ENCODE results near the gene DNAI7. TPM values are rescaled to one million over a fixed set of nuclear protein-coding genes. Genes with fewer than 3 reads are reported as not detected.

Gene DNAI7
- total RNA-seq, 2 experiments from 2014 or later, result not detected

DNA sequence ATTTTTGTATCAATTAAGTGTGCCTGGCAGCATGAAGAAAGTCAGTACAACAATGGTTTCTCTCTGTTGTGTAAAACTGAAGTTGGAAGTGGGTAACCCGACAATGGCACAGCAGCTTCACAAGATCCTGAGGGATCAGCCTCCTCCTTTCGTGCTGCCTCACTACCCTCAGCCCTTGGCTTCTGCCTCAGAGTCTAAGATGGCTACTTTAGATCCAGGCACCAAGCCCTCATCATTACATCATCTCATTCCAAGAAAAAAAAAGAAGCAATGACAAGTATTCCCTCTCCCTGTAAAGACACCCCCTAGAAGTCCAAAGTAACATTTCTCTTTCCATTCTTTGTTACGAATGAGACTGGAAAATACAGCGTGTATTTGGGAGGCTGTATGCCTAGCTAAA, 92.6 kb downstream of the DNAI7 start:
- CTCF ChIA-PET, result no interaction called here
- Mint-ChIP-seq H3K27ac (no peak overlapping the region), H3K27me3 (no peaks in the 10 kb centered on the region), H3K36me3 (ENCODE audit: low read depth) (peaks cover 14% of the 10 kb centered on the region), H3K4me1 (no peaks in the 10 kb centered on the region), H3K4me3 (no peak overlapping the region), H3K9me3 (ENCODE audit: low read depth) (no peaks in the 10 kb centered on the region)
- POLR2A ChIA-PET, result no interaction called here
- no peak for ATAC-seq
- intact Hi-C loops (cut with DNase I, micrococcal nuclease), result no loop called here
- DNase-seq, result no peak

GRCh38 chr12:25101092-25101445, 93.9 kb downstream of the DNAI7 start:
- Mint-ChIP-seq H3K27ac (peak overlapping the region; percentile 17), H3K36me3 (ENCODE audit: low read depth) (peaks cover 17% of the 10 kb centered on the region), H3K4me1 (no peaks in the 10 kb centered on the region), H3K4me3 (no peak overlapping the region), H3K27me3 (no peaks in the 10 kb centered on the region), H3K9me3 (ENCODE audit: low read depth) (no peaks in the 10 kb centered on the region)
- intact Hi-C loops (cut with DNase I, micrococcal nuclease), result no loop called here
- ChIA-PET POLR2A (no interaction called here), CTCF (interaction anchor here (0.7 to 1.3 kb wide), 2 partner anchors 20 to 649 kb away, joined by 3 read pairs; no protein-coding TSS in a partner anchor)
- DNase-seq, result no peak
- no peak for ATAC-seq

DNA sequence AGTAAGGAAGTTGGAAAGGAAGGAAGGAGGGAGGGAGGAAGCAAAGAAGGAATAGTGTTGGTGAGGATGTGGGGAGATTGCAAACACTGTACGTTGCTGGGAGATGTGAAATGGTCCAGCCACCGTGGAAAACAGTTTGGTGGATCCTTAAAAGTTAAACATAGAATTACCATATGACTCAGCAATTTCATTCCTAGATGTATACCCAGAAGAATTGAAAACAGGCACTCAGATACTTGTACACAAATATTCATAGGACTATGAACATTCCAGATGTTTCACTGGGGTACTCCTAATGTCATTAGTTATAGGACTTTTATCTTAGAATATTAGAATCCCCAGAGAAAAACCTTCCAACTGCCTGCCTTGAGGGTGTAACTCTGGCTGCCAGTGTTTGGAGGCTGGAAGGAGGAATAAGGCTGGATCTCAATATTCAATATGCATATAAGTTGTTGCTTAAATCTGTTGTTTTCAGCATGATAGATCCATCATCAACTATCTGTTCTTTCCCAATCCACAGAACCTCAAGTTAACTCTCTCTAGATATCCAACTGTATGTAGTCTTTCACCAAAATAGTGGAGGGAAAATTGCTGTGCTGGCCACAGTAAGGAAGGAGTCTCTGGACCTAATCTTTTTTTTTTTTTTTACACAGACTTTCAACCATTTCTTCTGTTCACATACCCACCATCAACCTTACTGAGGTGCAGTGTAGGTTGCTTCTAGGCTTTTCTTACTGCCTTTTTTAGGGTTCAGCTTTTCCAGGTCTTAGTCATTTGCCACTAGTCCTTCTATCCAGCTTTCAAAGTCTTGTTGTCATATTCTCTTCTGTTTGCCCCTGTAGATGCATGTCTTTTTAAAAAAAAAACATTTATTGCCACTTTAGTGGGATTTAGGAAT, 94.5 kb downstream of the DNAI7 start:
- Mint-ChIP-seq H3K4me3 (no peak overlapping the region), H3K36me3 (ENCODE audit: low read depth) (peaks cover 22% of the 10 kb centered on the region), H3K9me3 (ENCODE audit: low read depth) (no peaks in the 10 kb centered on the region), H3K4me1 (no peaks in the 10 kb centered on the region), H3K27ac (peak overlapping the region; percentile 14), H3K27me3 (no peaks in the 10 kb centered on the region)
- ChIA-PET CTCF (interaction anchor here (0.7 to 1.3 kb wide), 2 partner anchors 21 to 649 kb away, joined by 3 read pairs; no protein-coding TSS in a partner anchor), POLR2A (no interaction called here)
- no peak for ATAC-seq
- intact Hi-C loops (cut with DNase I, micrococcal nuclease), result no loop called here
- DNase-seq, result no peak

DNA sequence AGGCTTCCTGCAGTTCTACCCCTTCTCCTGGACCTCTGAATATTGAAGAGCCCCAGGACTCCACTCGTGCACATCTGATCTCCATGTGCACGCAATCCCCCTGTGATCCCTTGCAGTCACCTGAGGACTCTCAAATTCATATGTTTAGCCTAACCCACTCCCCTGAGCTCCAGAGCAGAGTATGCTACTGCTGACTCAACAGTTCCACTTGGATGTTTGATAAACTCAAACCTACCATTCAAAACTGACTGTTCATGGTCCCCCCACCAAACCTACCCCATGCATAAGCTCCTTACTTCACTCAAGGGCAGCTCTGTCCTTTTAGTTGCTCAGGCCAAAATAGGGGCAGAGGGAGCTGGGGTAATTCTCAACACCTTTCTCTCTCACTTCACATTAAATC, 96.0 kb downstream of the DNAI7 start:
- Mint-ChIP-seq H3K36me3 (ENCODE audit: low read depth) (peaks cover 26% of the 10 kb centered on the region), H3K4me3 (no peak overlapping the region), H3K4me1 (no peaks in the 10 kb centered on the region), H3K27me3 (no peaks in the 10 kb centered on the region), H3K9me3 (ENCODE audit: low read depth) (peaks cover 3% of the 10 kb centered on the region), H3K27ac (no peak overlapping the region)
- DNase-seq, result no peak
- ATAC-seq, result no peak
- intact Hi-C loops (cut with DNase I, micrococcal nuclease), result no loop called here
- POLR2A ChIA-PET, result no interaction called here
- CTCF ChIA-PET, result no interaction called here

DNA sequence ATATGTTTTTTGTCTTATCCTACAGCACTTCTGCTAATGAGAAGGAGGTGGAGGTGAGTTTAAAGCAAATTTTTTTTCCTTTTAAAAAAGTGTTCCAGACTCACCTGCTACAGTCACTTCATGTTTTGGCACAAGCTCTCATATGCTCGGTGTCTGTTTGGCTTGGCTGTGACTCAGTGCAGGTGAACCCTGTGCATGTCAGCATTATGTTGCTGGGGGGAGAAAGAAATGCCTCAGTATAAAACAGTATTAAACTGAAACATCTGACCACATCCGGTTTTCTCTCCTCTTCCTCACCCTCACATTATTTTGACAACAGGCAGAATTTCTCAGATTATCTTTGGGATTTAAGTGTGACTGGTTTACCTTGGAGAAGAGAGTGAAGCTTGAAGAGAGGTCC, 105.2 kb downstream of the DNAI7 start:
- H3K4me1 Mint-ChIP-seq, result peaks cover 26% of the 10 kb centered on the region
- H3K36me3 Mint-ChIP-seq (ENCODE audit: low read depth), result peaks cover 54% of the 10 kb centered on the region
- no peaks in the 10 kb centered on the region for H3K27me3 Mint-ChIP-seq
- POLR2A ChIA-PET, result interaction anchor here (0.8 to 1.0 kb wide), 3 partner anchors 38 to 189 kb away, joined by 3 to 9 read pairs (median 3); a partner anchor contains a TSS
- intact Hi-C loops (cut with DNase I, micrococcal nuclease), result loop anchor here (1.0 to 2.0 kb wide), 2 partner anchors 35 to 38 kb away; no protein-coding TSS in a partner anchor
- peak; percentile 91 for ATAC-seq
- peaks cover 7% of the 10 kb centered on the region for H3K9me3 Mint-ChIP-seq (ENCODE audit: low read depth)
- CTCF ChIA-PET, result interaction anchor here (0.8 to 1.8 kb wide), 4 partner anchors 33 to 298 kb away, joined by 3 to 6 read pairs (median 4); no protein-coding TSS in a partner anchor
- DNase-seq, result peak; percentile 44
- peak overlapping the region; percentile 59 for H3K27ac Mint-ChIP-seq
- H3K4me3 Mint-ChIP-seq, result no peak overlapping the region

DNA sequence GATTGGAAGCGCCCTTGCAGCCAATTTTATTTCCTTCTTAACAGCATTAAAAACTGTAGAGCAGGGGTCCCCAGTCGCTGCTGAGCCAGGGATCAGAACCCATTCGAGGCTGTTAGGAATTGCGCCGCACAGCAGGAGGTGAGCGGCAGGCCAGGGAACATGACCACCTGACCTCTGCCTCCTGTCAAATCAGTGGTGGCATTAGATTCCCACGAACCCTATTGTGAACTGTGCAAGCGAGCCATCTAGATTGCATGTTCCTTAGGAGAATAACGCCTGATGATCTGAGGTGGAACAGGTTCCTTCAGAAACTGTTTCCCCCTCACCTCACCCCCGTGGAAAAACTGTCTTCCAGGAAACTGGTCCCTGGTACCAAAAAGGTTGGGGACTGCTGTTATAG, 107.4 kb downstream of the DNAI7 start:
- ATAC-seq (no peak), DNase-seq (no peak)
- Mint-ChIP-seq H3K27ac (no peak overlapping the region), H3K4me1 (peaks cover 26% of the 10 kb centered on the region), H3K9me3 (ENCODE audit: low read depth) (no peaks in the 10 kb centered on the region), H3K4me3 (no peak overlapping the region), H3K36me3 (ENCODE audit: low read depth) (peaks cover 51% of the 10 kb centered on the region), H3K27me3 (no peaks in the 10 kb centered on the region)
- intact Hi-C loops (cut with DNase I, micrococcal nuclease), result no loop called here
- ChIA-PET POLR2A (no interaction called here), CTCF (no interaction called here)

- Mint-ChIP-seq H3K36me3 (ENCODE audit: low read depth) (peaks cover 35% of the 10 kb centered on the region), H3K27me3 (no peaks in the 10 kb centered on the region), H3K27ac (no peak overlapping the region), H3K4me1 (peaks cover 14% of the 10 kb centered on the region), H3K4me3 (no peak overlapping the region), H3K9me3 (ENCODE audit: low read depth) (no peaks in the 10 kb centered on the region)
- POLR2A ChIA-PET, result no interaction called here
- intact Hi-C loops (cut with DNase I, micrococcal nuclease), result no loop called here
- no peak for ATAC-seq
- CTCF ChIA-PET, result interaction anchor here (0.7 kb wide), 1 partner anchor 127 kb away, joined by 3 read pairs; no protein-coding TSS in a partner anchor
- DNase-seq, result no peak
Measured at GRCh38 chr12:25084816-25085215, 110.1 kb downstream of the DNAI7 start.

GRCh38 chr12:25083211-25083610, 111.7 kb downstream of the DNAI7 start:
- Mint-ChIP-seq H3K27ac (no peak overlapping the region), H3K36me3 (ENCODE audit: low read depth) (peaks cover 34% of the 10 kb centered on the region), H3K4me1 (peaks cover 8% of the 10 kb centered on the region), H3K9me3 (ENCODE audit: low read depth) (no peaks in the 10 kb centered on the region), H3K4me3 (no peak overlapping the region), H3K27me3 (no peaks in the 10 kb centered on the region)
- intact Hi-C loops (cut with DNase I, micrococcal nuclease), result no loop called here
- ATAC-seq, result no peak
- DNase-seq, result no peak
- ChIA-PET POLR2A (no interaction called here), CTCF (interaction anchor here (0.8 to 1.4 kb wide), 3 partner anchors 12 to 226 kb away, joined by 3 read pairs; no protein-coding TSS in a partner anchor)

GRCh38 chr12:25082628-25083027, 112.3 kb downstream of the DNAI7 start:
- Mint-ChIP-seq H3K4me1 (peaks cover 3% of the 10 kb centered on the region), H3K36me3 (ENCODE audit: low read depth) (peaks cover 34% of the 10 kb centered on the region), H3K4me3 (no peak overlapping the region), H3K27me3 (no peaks in the 10 kb centered on the region), H3K27ac (no peak overlapping the region), H3K9me3 (ENCODE audit: low read depth) (no peaks in the 10 kb centered on the region)
- intact Hi-C loops (cut with DNase I, micrococcal nuclease), result no loop called here
- DNase-seq, result no peak
- no peak for ATAC-seq
- CTCF ChIA-PET, result interaction anchor here (0.6 to 1.4 kb wide), 4 partner anchors 11 to 327 kb away, joined by 3 to 4 read pairs (median 3); no protein-coding TSS in a partner anchor
- POLR2A ChIA-PET, result no interaction called here

GRCh38 chr12:25079393-25079792, 115.6 kb downstream of the DNAI7 start:
- no peaks in the 10 kb centered on the region for H3K9me3 Mint-ChIP-seq (ENCODE audit: low read depth)
- H3K4me1 Mint-ChIP-seq, result peaks cover 8% of the 10 kb centered on the region
- ATAC-seq, result no peak
- intact Hi-C loops (cut with DNase I, micrococcal nuclease), result no loop called here
- CTCF ChIA-PET, result interaction anchor here (0.8 to 1.9 kb wide), 3 partner anchors 9 to 88 kb away, joined by 3 to 4 read pairs (median 4); no protein-coding TSS in a partner anchor
- POLR2A ChIA-PET, result no interaction called here
- peaks cover 21% of the 10 kb centered on the region for H3K36me3 Mint-ChIP-seq (ENCODE audit: low read depth)
- H3K4me3 Mint-ChIP-seq, result no peak overlapping the region
- no peaks in the 10 kb centered on the region for H3K27me3 Mint-ChIP-seq
- H3K27ac Mint-ChIP-seq, result no peak overlapping the region
- no peak for DNase-seq

DNA sequence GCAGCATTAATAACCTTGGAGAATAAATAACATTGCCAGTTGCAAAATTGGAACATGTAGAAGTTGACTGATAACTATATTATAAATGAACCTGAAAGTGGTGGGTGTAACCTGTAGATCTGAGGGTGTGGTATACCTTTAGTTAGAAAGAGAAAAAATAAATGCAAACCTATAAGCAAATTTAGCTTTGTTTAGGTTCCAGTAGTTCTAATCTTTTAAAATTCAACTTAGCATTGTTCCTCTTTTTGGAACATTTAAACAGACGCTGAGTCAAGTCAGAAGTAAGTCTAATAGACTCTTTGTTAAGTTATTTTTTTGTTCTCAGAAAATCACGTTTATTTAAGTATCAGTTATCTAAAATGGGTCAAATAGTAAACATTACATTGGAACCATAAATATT, 120.0 kb downstream of the DNAI7 start:
- DNase-seq (no peak), ATAC-seq (no peak)
- Mint-ChIP-seq H3K27ac (no peak overlapping the region), H3K27me3 (no peaks in the 10 kb centered on the region), H3K4me1 (peaks cover 24% of the 10 kb centered on the region), H3K9me3 (ENCODE audit: low read depth) (no peaks in the 10 kb centered on the region), H3K4me3 (no peak overlapping the region), H3K36me3 (ENCODE audit: low read depth) (peaks cover 29% of the 10 kb centered on the region)
- CTCF ChIA-PET, result no interaction called here
- intact Hi-C loops (cut with DNase I, micrococcal nuclease), result no loop called here
- POLR2A ChIA-PET, result no interaction called here

GRCh38 chr12:25074113-25074512, 120.8 kb downstream of the DNAI7 start:
- Mint-ChIP-seq H3K4me3 (no peak overlapping the region), H3K27me3 (no peaks in the 10 kb centered on the region), H3K9me3 (ENCODE audit: low read depth) (no peaks in the 10 kb centered on the region), H3K27ac (peak overlapping the region; percentile 0), H3K4me1 (peaks cover 27% of the 10 kb centered on the region), H3K36me3 (ENCODE audit: low read depth) (peaks cover 32% of the 10 kb centered on the region)
- POLR2A ChIA-PET, result interaction anchor here (1.2 kb wide), 1 partner anchor 21 kb away, joined by 4 read pairs; no protein-coding TSS in a partner anchor
- ATAC-seq (no peak), DNase-seq (no peak)
- intact Hi-C loops (cut with DNase I, micrococcal nuclease), result no loop called here
- CTCF ChIA-PET, result no interaction called here
